ENCODE data around the gene CHRNA4.

DNA sequence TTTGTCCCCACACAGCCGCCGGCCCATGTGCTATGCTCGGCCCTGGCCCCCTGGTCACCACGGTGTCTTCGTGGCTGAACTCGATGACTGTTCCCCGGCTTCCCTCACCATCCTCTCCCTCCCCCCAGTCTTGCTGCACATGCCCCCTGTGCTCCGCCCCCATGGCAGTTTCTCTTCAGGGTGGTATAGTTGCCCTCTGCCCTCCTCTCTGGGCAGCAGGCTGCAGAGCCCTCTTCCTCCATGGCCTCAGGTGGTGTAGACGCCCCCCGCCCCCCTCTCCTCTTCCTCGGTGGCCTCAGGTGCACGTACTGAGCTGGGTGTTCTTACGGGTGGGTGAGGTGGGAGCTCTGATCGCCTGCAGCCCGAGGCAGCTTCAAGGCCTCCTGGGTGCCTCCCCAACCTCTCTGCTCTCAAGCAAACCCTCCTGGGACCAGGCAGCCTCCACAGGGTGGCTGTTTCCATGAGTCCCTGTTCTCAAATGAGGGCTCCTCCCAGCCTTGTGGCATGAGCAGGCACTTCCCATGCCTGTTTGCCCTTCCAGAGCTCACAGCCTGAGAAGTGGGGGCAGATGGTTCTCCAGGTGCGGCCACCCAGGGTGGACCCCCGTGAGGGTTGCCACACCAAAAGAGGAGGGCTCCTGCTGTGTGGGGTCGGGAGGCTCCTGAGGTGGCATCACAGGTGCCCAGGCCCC, 43.4 kb downstream of the CHRNA4 start:
- TF ChIP-seq, protein P1, sequence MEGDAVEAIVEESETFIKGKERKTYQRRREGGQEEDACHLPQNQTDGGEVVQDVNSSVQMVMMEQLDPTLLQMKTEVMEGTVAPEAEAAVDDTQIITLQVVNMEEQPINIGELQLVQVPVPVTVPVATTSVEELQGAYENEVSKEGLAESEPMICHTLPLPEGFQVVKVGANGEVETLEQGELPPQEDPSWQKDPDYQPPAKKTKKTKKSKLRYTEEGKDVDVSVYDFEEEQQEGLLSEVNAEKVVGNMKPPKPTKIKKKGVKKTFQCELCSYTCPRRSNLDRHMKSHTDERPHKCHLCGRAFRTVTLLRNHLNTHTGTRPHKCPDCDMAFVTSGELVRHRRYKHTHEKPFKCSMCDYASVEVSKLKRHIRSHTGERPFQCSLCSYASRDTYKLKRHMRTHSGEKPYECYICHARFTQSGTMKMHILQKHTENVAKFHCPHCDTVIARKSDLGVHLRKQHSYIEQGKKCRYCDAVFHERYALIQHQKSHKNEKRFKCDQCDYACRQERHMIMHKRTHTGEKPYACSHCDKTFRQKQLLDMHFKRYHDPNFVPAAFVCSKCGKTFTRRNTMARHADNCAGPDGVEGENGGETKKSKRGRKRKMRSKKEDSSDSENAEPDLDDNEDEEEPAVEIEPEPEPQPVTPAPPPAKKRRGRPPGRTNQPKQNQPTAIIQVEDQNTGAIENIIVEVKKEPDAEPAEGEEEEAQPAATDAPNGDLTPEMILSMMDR (IDR thresholded peaks at IDR 0.05) = no peak
- no peak for TF ChIP-seq POLR2A (IDR thresholded peaks at IDR 0.05)
